ENCODE data around the gene SSTR5.

DNA sequence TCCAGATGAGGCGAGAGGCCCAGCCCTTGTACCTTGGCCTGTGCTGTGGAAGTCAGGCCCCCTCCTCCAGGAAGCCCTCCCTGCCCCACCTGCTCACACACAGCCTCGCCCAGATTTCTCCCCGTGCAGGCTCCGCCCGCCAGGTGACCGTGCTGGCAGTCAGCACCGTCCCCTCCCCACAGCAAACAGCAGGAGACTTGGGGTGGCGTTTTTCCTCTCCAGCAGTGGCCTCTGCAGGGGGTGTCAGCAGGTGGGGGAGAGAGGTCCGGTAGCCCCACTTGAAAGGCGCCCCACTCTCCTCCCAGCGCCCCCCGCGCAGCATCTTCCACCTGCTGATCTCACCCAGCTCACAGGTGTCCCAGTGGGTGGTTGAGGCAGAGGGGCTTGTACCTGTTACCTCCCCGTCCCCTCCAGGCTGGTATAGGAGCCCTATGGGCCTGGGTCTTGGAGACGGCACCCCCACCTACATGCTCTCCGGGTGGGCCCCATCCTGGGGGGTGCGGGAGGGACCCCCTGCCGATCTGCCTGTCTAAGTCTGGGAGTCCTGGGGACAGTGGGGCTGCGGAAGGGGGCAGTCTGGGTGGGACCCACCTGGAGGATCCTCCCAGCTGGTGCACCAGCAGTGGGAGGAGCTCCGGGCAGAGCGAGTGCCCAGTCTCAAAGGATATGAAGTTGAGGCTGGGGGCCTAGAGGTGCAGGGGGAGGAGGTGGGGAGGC lies 27.7 kb downstream of the SSTR5 start:
- TF ChIP-seq EZH2 (IDR thresholded peaks at IDR 0.05): no peak
- TF ChIP-seq POLR2AphosphoS5 (IDR thresholded peaks at IDR 0.05; ENCODE audit: borderline replicate concordance, low read depth, low read length): no peak

Measured in SK-N-MC (cell line).